ENCODE results near the gene GGN. TPM values are rescaled to one million over a fixed set of nuclear protein-coding genes. Genes with fewer than 3 reads are reported as not detected.
A peak's percentile ranks its signal among the peaks of the same experiment; 100 is the strongest.

Gene GGN
- total and polyA plus RNA-seq, 9 of the 15 experiments (the other 6 are each of a cell fraction or from before 2014, with no cell fraction given): 0.15 to 0.33 TPM; not detected in 7

GRCh38 chr19:38402967-38403674 lies 15.3 kb upstream of the GGN start, which contains the start of gene FAM98C (continued):
- TF ChIP-seq ZNF318 (IDR thresholded peaks at IDR 0.05; ENCODE audit: borderline replicate concordance in 1 of 2, low read depth in 1 of 2): no peak
- peak in 1 of 2 experiments; percentile 26; a peak in 2 of 4 replicates for TF ChIP-seq ETV6 (IDR thresholded peaks at IDR 0.05; ENCODE audit: borderline replicate concordance in 1 of 2, low read depth in 2 of 2, low read length in 1 of 2)
- no peak for TF ChIP-seq ETV6 (CRISPR knock-in tag; IDR thresholded peaks at IDR 0.05; ENCODE audit: borderline replicate concordance)
- TF ChIP-seq NRF1 (conservative IDR thresholded peaks at IDR 0.05 in 1 of 2, IDR thresholded peaks at IDR 0.05 in 1 of 2): peak; percentile 83 to 86
- TF ChIP-seq RAD21 (CRISPR knock-in tag; conservative IDR thresholded peaks at IDR 0.05 in 1 of 2, IDR thresholded peaks at IDR 0.05 in 1 of 2): peak; percentile 94 to 96
- TF ChIP-seq MTA3 (IDR thresholded peaks at IDR 0.05; ENCODE audit: borderline replicate concordance): peak; percentile 84
- TF ChIP-seq NR4A1 (CRISPR knock-in tag; IDR thresholded peaks at IDR 0.05): no peak
- 0 out of 2 replicates have a peak, but pooled peaks have one; percentile 55 for TF ChIP-seq NR4A1 (tag; IDR thresholded peaks at IDR 0.05)
- no peak for TF ChIP-seq ZNF395 (CRISPR knock-in tag; IDR thresholded peaks at IDR 0.05)
- no peak for TF ChIP-seq CAMTA2 (CRISPR knock-in tag; conservative IDR thresholded peaks at IDR 0.05)
- peak; percentile 89 for TF ChIP-seq NEUROD1 (IDR thresholded peaks at IDR 0.05; ENCODE audit: borderline replicate concordance, low read depth, low read length, partially characterized antibody)
- TF ChIP-seq SRF (CRISPR knock-in tag; IDR thresholded peaks at IDR 0.05): peak in 1 of 2 experiments; percentile 72; a peak in 1 of 4 replicates
- TF ChIP-seq HEY1 (CRISPR knock-in tag; IDR thresholded peaks at IDR 0.05; ENCODE audit: borderline replicate concordance): no peak
- peak; percentile 82 for TF ChIP-seq CTBP1 (IDR thresholded peaks at IDR 0.05; ENCODE audit: borderline replicate concordance)
- TF ChIP-seq CHD1 (IDR thresholded peaks at IDR 0.05; ENCODE audit: low read length): peak; percentile 94
- no peak for TF ChIP-seq ZNF277 (CRISPR knock-in tag; IDR thresholded peaks at IDR 0.05; ENCODE audit: borderline replicate concordance)

Measured in K562 (cell line).